IMR-90 (cell line): ENCODE data around the gene USF1. TPM values are rescaled to one million over a fixed set of nuclear protein-coding genes. Genes with fewer than 3 reads are reported as not detected.
A peak's percentile ranks its signal among the peaks of the same experiment; 100 is the strongest.

ENCODE experiments used
- ATAC-seq: fragments of 200-7000 bp; cut with Tn5 transposase; 2 replicates; pipeline ENCODE4 v1.9.1; 2020; ENCODE audit warnings: low read depth, mild to moderate bottlenecking, moderate library complexity
- BruUV-seq: library from RNA; stranded (reverse); fragments of 400-500 nt; replicated peaks from 2 replicates; lab custom pipeline; 2021; lab: Mats Ljungman, UMichigan
- CTCF ChIA-PET: fragments of 300-600 bp; formaldehyde crosslinking; extraction: SDS; loops from one replicate; lab custom pipeline; 2021; ENCODE audit warnings: antibody characterized with exemption; lab: Yijun Ruan, JAX
- POLR2A ChIA-PET: fragments of 300-600 bp; sonication (Branson Sonifier 250); formaldehyde crosslinking; loops from one replicate; lab custom pipeline; 2022; ENCODE audit warnings: antibody characterized with exemption; ENCODE audit not compliant: unreplicated experiment; lab: Charles Lee
- DNase-seq: peaks from one replicate; pipeline ENCODE4 v3.0.0; 2013
- H2AFZ ChIP-seq: replicated peaks from 2 replicates; pipeline ENCODE3; 2013; ENCODE audit warnings: low read length, mild to moderate bottlenecking; ENCODE audit not compliant: poor library complexity
- H2AK5ac ChIP-seq: 2 replicates; pipeline ENCODE4 v1.6.1; 2013; ENCODE audit warnings: low read depth, low read length, inconsistent platforms
- H2AK9ac ChIP-seq: replicated peaks from 2 replicates; pipeline ENCODE3; 2013; ENCODE audit warnings: mild to moderate bottlenecking, low read depth, low read length, moderate library complexity; ENCODE audit not compliant: poor library complexity
- H2BK120ac ChIP-seq: 2 replicates; pipeline ENCODE4 v1.6.1; 2013; ENCODE audit warnings: low read depth, low read length, inconsistent platforms
- H2BK15ac ChIP-seq: 3 replicates; pipeline ENCODE4 v1.6.1; 2013; ENCODE audit warnings: low read depth, low read length, inconsistent platforms
- H2BK20ac ChIP-seq: 2 replicates; pipeline ENCODE4 v1.6.1; 2013; ENCODE audit warnings: low read depth, mild to moderate bottlenecking, inconsistent platforms, low read length, moderate library complexity
- H2BK5ac ChIP-seq: 2 replicates; pipeline ENCODE4 v1.6.1; 2013; ENCODE audit warnings: mild to moderate bottlenecking, low read depth, low read length, inconsistent platforms; ENCODE audit not compliant: poor library complexity, severe bottlenecking
- H3K14ac ChIP-seq: replicated peaks from 2 replicates; pipeline ENCODE4 v1.6.1; 2013; ENCODE audit warnings: low read depth, low read length, inconsistent platforms
- H3K18ac ChIP-seq: 2 replicates; pipeline ENCODE4 v1.6.1; 2013; ENCODE audit warnings: low read depth, low read length, control low read depth
- H3K23ac ChIP-seq: 2 replicates; pipeline ENCODE4 v1.6.1; 2013; ENCODE audit warnings: low read depth, low read length, inconsistent platforms
- H3K27ac ChIP-seq: 2 replicates; pipeline ENCODE4 v1.5.1; 2013; ENCODE audit warnings: mild to moderate bottlenecking, control low read depth, low read length; ENCODE audit not compliant: insufficient read depth
- H3K27me3 ChIP-seq: 2 replicates; pipeline ENCODE4 v1.6.1; 2013; ENCODE audit warnings: low read length; ENCODE audit not compliant: control insufficient read depth, insufficient read depth
- H3K36me3 ChIP-seq: 2 replicates; pipeline ENCODE4 v1.6.1; 2013; ENCODE audit warnings: low read length, mixed read lengths; ENCODE audit not compliant: control insufficient read depth, insufficient read depth
- H3K4ac ChIP-seq: 2 replicates; pipeline ENCODE4 v1.6.1; 2013; ENCODE audit warnings: low read depth, low read length, inconsistent platforms
- H3K4me1 ChIP-seq: 2 replicates; pipeline ENCODE4 v1.6.1; 2013; ENCODE audit warnings: low read length, mixed read lengths; ENCODE audit not compliant: control insufficient read depth, insufficient read depth
- H3K4me2 ChIP-seq: 2 replicates; pipeline ENCODE4 v1.6.1; 2013; ENCODE audit warnings: low read depth, mild to moderate bottlenecking, control low read depth, low read length, moderate library complexity
- H3K4me3 ChIP-seq: 2 replicates; pipeline ENCODE4 v1.5.1; 2013; ENCODE audit warnings: low read depth, mild to moderate bottlenecking, control low read depth, low read length, moderate library complexity; ENCODE audit not compliant: insufficient read depth
- H3K56ac ChIP-seq: 2 replicates; pipeline ENCODE4 v1.6.1; 2013; ENCODE audit warnings: low read length, inconsistent platforms; ENCODE audit not compliant: insufficient read depth; ENCODE audit errors: extremely low read depth
- H3K79me1 ChIP-seq, 2 experiments: 2 replicates each; pipeline ENCODE4 v1.6.1; 2013; ENCODE audit warnings: low read length in 2 of 2, inconsistent platforms in 1 of 2, low read depth in 1 of 2
- H3K9ac ChIP-seq: 2 replicates; pipeline ENCODE4 v1.6.1; 2013; ENCODE audit warnings: low read depth, low read length, control low read depth
- H3K9me1 ChIP-seq: 2 replicates; pipeline ENCODE4 v1.6.1; 2013; ENCODE audit warnings: low read length, inconsistent platforms; ENCODE audit not compliant: insufficient read depth
- H3K9me3 ChIP-seq: 2 replicates; pipeline ENCODE4 v1.6.1; 2013; ENCODE audit warnings: low read length; ENCODE audit not compliant: control insufficient read depth, insufficient read depth
- H4K20me1 ChIP-seq: 2 replicates; pipeline ENCODE4 v1.6.1; 2013; ENCODE audit warnings: low read length, inconsistent platforms; ENCODE audit not compliant: insufficient read depth
- H4K5ac ChIP-seq: 2 replicates; pipeline ENCODE4 v1.6.1; 2013; ENCODE audit warnings: mild to moderate bottlenecking, low read depth, low read length, control low read depth
- H4K8ac ChIP-seq, 2 experiments: 2 replicates each; pipeline ENCODE4 v1.6.1; 2013; ENCODE audit warnings: low read depth in 2 of 2, low read length in 2 of 2, control low read depth in 1 of 2, inconsistent platforms in 1 of 2
- H4K91ac ChIP-seq: 2 replicates; pipeline ENCODE4 v1.6.1; 2013; ENCODE audit warnings: low read depth, low read length, inconsistent platforms; ENCODE audit not compliant: insufficient read depth
- CTCF ChIP-seq: conservative IDR thresholded peaks from 2 replicates; pipeline ENCODE4 v1.5.1; 2012; ENCODE audit warnings: mild to moderate bottlenecking, low read depth, low read length, improper control_type of control experiment
- MAZ ChIP-seq: IDR thresholded peaks from 2 replicates; pipeline ENCODE4 v1.6.1; 2012; ENCODE audit warnings: low read depth, mild to moderate bottlenecking, low read length, improper control_type of control experiment, moderate library complexity, borderline replicate concordance
- NFE2L2 ChIP-seq: fragments of 150-350 bp; IDR thresholded peaks from 2 replicates; pipeline ENCODE4 v1.6.1; 2016; ENCODE audit warnings: low read depth, mild to moderate bottlenecking, low read length
- RCOR1 ChIP-seq: IDR thresholded peaks from 2 replicates; pipeline ENCODE4 v1.6.1; 2012; ENCODE audit warnings: mild to moderate bottlenecking, low read length, improper control_type of control experiment; ENCODE audit not compliant: insufficient replicate concordance
- dilution Hi-C: fragments of 300-500 bp; cut with HindIII; formaldehyde crosslinking; loops from one replicate; pipeline ENCODE4 v1.14.3; 2018; ENCODE audit warnings: low sequenced_read_pairs; ENCODE audit not compliant: unreplicated experiment
- in situ Hi-C: fragments of 300-500 bp; cut with MboI; formaldehyde crosslinking; loops from 3 replicates; pipeline ENCODE4 v1.14.3; 2019; ENCODE audit warnings: low sequenced_read_pairs, inconsistent platforms, mixed read lengths
- intact Hi-C: fragments of 100-400 bp; cut with micrococcal nuclease; formaldehyde crosslinking; loops from 2 replicates; pipeline ENCODE4 v1.10.0; 2022
- polyA plus RNA-seq, 3 experiments: library from polyadenylated mRNA; depleted of rRNA; stranded (reverse); fragments of >200 nt; gene quantifications; 2 replicates each; pipeline ENCODE4 v1.2.3, GENCODE V29; 2012; ENCODE audit warnings: low replicate concordance in 1 of 3
- total RNA-seq: library from RNA; depleted of rRNA; stranded (reverse); fragments of >200 nt; gene quantifications from 2 replicates; pipeline ENCODE4 v1.2.3, GENCODE V29; 2012

The USF1 gene
- total and polyA plus RNA-seq, 2 of the 4 experiments (the other 2 are of a cell fraction), result 37.1 to 78.9 TPM

GRCh38 chr1:161044535-161044907 is 1.3 kb downstream of the USF1 start:
- Histone ChIP-seq H2BK120ac (no peak overlapping the region), H3K27ac (peak overlapping the region; percentile 73; the same call in 1 of the 2 replicates), H2AK9ac (peak overlapping the region; percentile 2), H2AK5ac (0 out of 2 replicates have a peak overlapping the region, but pooled peaks have one; percentile 3), H3K4me3 (peak overlapping the region; percentile 53), H3K18ac (no peak overlapping the region), H2BK15ac (no peak overlapping the region), H3K4ac (peak overlapping the region; percentile 75; the same call in 1 of the 2 replicates), H3K56ac (peak overlapping the region; percentile 66; the same call in 1 of the 2 replicates), H3K9me3 (no peaks in the 10 kb centered on the region), H3K36me3 (peaks cover 25% of the 10 kb centered on the region), H4K8ac (peak overlapping the region; percentile 88 to 95), H3K79me1 (peaks cover 18 to 37% of the 10 kb centered on the region in 2 experiments), H4K91ac (peak overlapping the region; percentile 2; the same call in 1 of the 2 replicates), H2BK5ac (peak overlapping the region; percentile 75), H3K9ac (peak overlapping the region; percentile 82), H3K23ac (peak overlapping the region; percentile 25), H3K9me1 (no peaks in the 10 kb centered on the region), H3K4me2 (peak overlapping the region; percentile 87), H3K14ac (peak overlapping the region; percentile 72), H2AFZ (peak overlapping the region; percentile 78), H4K5ac (peak overlapping the region; percentile 18; the same call in 1 of the 2 replicates), H4K20me1 (no peaks in the 10 kb centered on the region; the same call in 1 of the 2 replicates), H2BK20ac (no peak overlapping the region), H3K4me1 (no peaks in the 10 kb centered on the region; the same call in 1 of the 2 replicates), H3K27me3 (no peaks in the 10 kb centered on the region)
- no peak for ATAC-seq
- BruUV-seq, result no TSS peak
- dilution Hi-C loops (no loop called here), intact Hi-C loops (loop anchor here (5.0 kb wide), 1 partner anchor 348 kb away; no protein-coding TSS in a partner anchor), in situ Hi-C loops (no loop called here)
- POLR2A ChIA-PET, result no interaction called here
- CTCF ChIA-PET, result no interaction called here
- DNase-seq, result peak; percentile 20
- TF ChIP-seq MAZ, result no peak
- TF ChIP-seq CTCF, result no peak
- TF ChIP-seq RCOR1, result no peak
- no peak for TF ChIP-seq NFE2L2
